Posterior vena cava (tissue), 2 donors: ENCODE data around the gene OSBPL6. TPM values are rescaled to one million over a fixed set of nuclear protein-coding genes. Genes with fewer than 3 reads are reported as not detected.

Source experiments
- DNase-seq: peaks from one replicate; pipeline ENCODE4 v3.0.0-alpha.2; 2020; ENCODE audit warnings: low spot score
- intact Hi-C, 2 donors: fragments of 100-400 bp; cut with DNase I; formaldehyde crosslinking; loops; one replicate each; pipeline versions ENCODE4 v1.14.1 to v1.14.2; 2022 to 2023
- total RNA-seq, 2 donors: library from RNA; stranded (reverse); fragmentation: NEBNext Ultra II Directional; extraction: Animal tissue kit (Norgen Biotek cat#: 25700); gene quantifications; one replicate each; pipeline ENCODE4 v1.2.1, GENCODE V29; 2021
- donor health status: DM: yes; HTN: yes; CAD: no.
- donor health status: DM: yes; HTN: yes; CAD: no.

OSBPL6 gene
- total RNA-seq, 2 donors from 2014 or later: 2.0 to 2.5 TPM

- DNase-seq: no peak
- intact Hi-C loops: no loop called here
Observed at GRCh38 chr2:178265851-178266250, 71.5 kb downstream of the OSBPL6 start.

- DNase-seq: no peak
- intact Hi-C loops: no loop called here
Observed at GRCh38 chr2:178266445-178266844, 72.1 kb downstream of the OSBPL6 start.

- DNase-seq: no peak
- intact Hi-C loops: no loop called here
Observed at GRCh38 chr2:178267660-178268059, 73.3 kb downstream of the OSBPL6 start.

GRCh38 chr2:178268435-178268834 is 74.1 kb downstream of the OSBPL6 start:
- intact Hi-C loops: no loop called here
- no peak for DNase-seq

GRCh38 chr2:178269438-178270224 is 75.3 kb downstream of the OSBPL6 start:
- intact Hi-C loops: no loop called here
- no peak for DNase-seq

GRCh38 chr2:178270338-178270737 is 76.0 kb downstream of the OSBPL6 start:
- intact Hi-C loops: no loop called here
- DNase-seq: no peak

GRCh38 chr2:178271094-178271493 is 76.8 kb downstream of the OSBPL6 start:
- DNase-seq: no peak
- intact Hi-C loops: no loop called here

- intact Hi-C loops: no loop called here
- peak; percentile 92 for DNase-seq
Observed at GRCh38 chr2:178271629-178272333, 77.5 kb downstream of the OSBPL6 start.

- DNase-seq: no peak
- intact Hi-C loops: loop anchor here in 1 of 2 donors (2.0 kb wide), 1 partner anchor 55 kb away; no protein-coding TSS in a partner anchor
Observed at GRCh38 chr2:178273787-178274360, 79.6 kb downstream of the OSBPL6 start.

GRCh38 chr2:178275600-178275999 is 81.3 kb downstream of the OSBPL6 start:
- no peak for DNase-seq
- intact Hi-C loops: loop anchor here in 1 of 2 donors (2.0 kb wide), 1 partner anchor 53 kb away; no protein-coding TSS in a partner anchor

- DNase-seq: no peak
- intact Hi-C loops: no loop called here
Observed at GRCh38 chr2:178277741-178278197, 83.5 kb downstream of the OSBPL6 start.

GRCh38 chr2:178279142-178279541 is 84.8 kb downstream of the OSBPL6 start:
- intact Hi-C loops: no loop called here
- DNase-seq: no peak

GRCh38 chr2:178279636-178280035 is 85.3 kb downstream of the OSBPL6 start:
- intact Hi-C loops: loop anchor here (2.0 to 5.0 kb wide), 2 partner anchors 147 kb away; no protein-coding TSS in a partner anchor
- no peak for DNase-seq

- no peak for DNase-seq
- intact Hi-C loops: loop anchor here (2.0 to 5.0 kb wide), 2 partner anchors 148 kb away; no protein-coding TSS in a partner anchor
Observed at GRCh38 chr2:178280244-178280852, 86.0 kb downstream of the OSBPL6 start.

- DNase-seq: no peak
- intact Hi-C loops: loop anchor here in 1 of 2 donors (5.0 kb wide), 1 partner anchor 150 kb away; no protein-coding TSS in a partner anchor
Observed at GRCh38 chr2:178282075-178282815, 87.9 kb downstream of the OSBPL6 start.

GRCh38 chr2:178283341-178283918 is 89.1 kb downstream of the OSBPL6 start:
- DNase-seq: no peak
- intact Hi-C loops: loop anchor here in 1 of 2 donors (5.0 kb wide), 1 partner anchor 151 kb away; no protein-coding TSS in a partner anchor

- DNase-seq: no peak
- intact Hi-C loops: loop anchor here in 1 of 2 donors (5.0 kb wide), 1 partner anchor 152 kb away; no protein-coding TSS in a partner anchor
Observed at GRCh38 chr2:178284613-178285286, 90.4 kb downstream of the OSBPL6 start.

GRCh38 chr2:178285287-178285615 is 90.9 kb downstream of the OSBPL6 start:
- intact Hi-C loops: no loop called here
- DNase-seq: no peak
